ENCODE measurements around the gene CSTF3. TPM values are rescaled to one million over a fixed set of nuclear protein-coding genes. Genes with fewer than 3 reads are reported as not detected.

The CSTF3 gene
- total RNA-seq, 4 donors from 2014 or later = 11.2 to 23.3 (median 18.2) TPM

GRCh38 chr11:33194455-33194854 is 33.2 kb upstream of the CSTF3 start:
- intact Hi-C loops (cut with DNase I) = no loop called here
- no peaks in the 10 kb centered on the region for H3K27me3 ChIP-seq

GRCh38 chr11:33191467-33191866 is 30.2 kb upstream of the CSTF3 start:
- no peak for DNase-seq
- intact Hi-C loops (cut with DNase I) = no loop called here
- no peaks in the 10 kb centered on the region for H3K9me3 ChIP-seq
- H3K4me1 ChIP-seq = no peaks in the 10 kb centered on the region
- no peaks in the 10 kb centered on the region for H3K27me3 ChIP-seq
- no peaks in the 10 kb centered on the region for H3K36me3 ChIP-seq
- H3K27ac ChIP-seq = no peak overlapping the region
- TF ChIP-seq CTCF (IDR thresholded peaks at IDR 0.05) = no peak
- TF ChIP-seq POLR2A (IDR thresholded peaks at IDR 0.05) = no peak
- no peak overlapping the region for H3K4me3 ChIP-seq

More at GRCh38 chr11:33194455-33194854, 33.2 kb upstream of the CSTF3 start:
- no peaks in the 10 kb centered on the region for H3K4me1 ChIP-seq
- H3K9me3 ChIP-seq = no peaks in the 10 kb centered on the region
- no peak for DNase-seq
- WGBS, 2 donors = 84% methylated on average over 4 of the region's 4 CpGs
- no peak overlapping the region for H3K27ac ChIP-seq
- no peaks in the 10 kb centered on the region for H3K36me3 ChIP-seq
- TF ChIP-seq CTCF (IDR thresholded peaks at IDR 0.05) (no peak), POLR2A (IDR thresholded peaks at IDR 0.05) (no peak)
- H3K4me3 ChIP-seq = no peak overlapping the region

GRCh38 chr11:33187998-33188722 is 26.9 kb upstream of the CSTF3 start:
- Histone ChIP-seq H3K9me3 (no peaks in the 10 kb centered on the region), H3K27me3 (no peaks in the 10 kb centered on the region), H3K4me1 (no peaks in the 10 kb centered on the region), H3K4me3 (no peak overlapping the region), H3K27ac (no peak overlapping the region), H3K36me3 (no peaks in the 10 kb centered on the region)
- DNase-seq = no peak
- TF ChIP-seq CTCF (IDR thresholded peaks at IDR 0.05) (no peak), POLR2A (IDR thresholded peaks at IDR 0.05) (no peak)
- intact Hi-C loops (cut with DNase I) = no loop called here
- 43 to 59% methylated on average over 8 of the region's 8 CpGs for WGBS, 2 donors

GRCh38 chr11:33185756-33186155 is 24.5 kb upstream of the CSTF3 start:
- TF ChIP-seq CTCF (IDR thresholded peaks at IDR 0.05) (no peak), POLR2A (IDR thresholded peaks at IDR 0.05) (no peak)
- Histone ChIP-seq H3K36me3 (no peaks in the 10 kb centered on the region), H3K4me1 (no peaks in the 10 kb centered on the region), H3K9me3 (no peaks in the 10 kb centered on the region), H3K4me3 (no peak overlapping the region), H3K27me3 (no peaks in the 10 kb centered on the region), H3K27ac (no peak overlapping the region)
- DNase-seq = no peak
- 40 to 53% methylated on average over 1 of the region's 1 CpG for WGBS, 2 donors
- intact Hi-C loops (cut with DNase I) = no loop called here

GRCh38 chr11:33182246-33182878 is 21.1 kb upstream of the CSTF3 start:
- Histone ChIP-seq H3K27ac (no peak overlapping the region), H3K9me3 (no peaks in the 10 kb centered on the region), H3K36me3 (no peaks in the 10 kb centered on the region), H3K4me3 (no peak overlapping the region), H3K4me1 (no peaks in the 10 kb centered on the region), H3K27me3 (no peaks in the 10 kb centered on the region)
- WGBS, 2 donors = 41 to 47% methylated on average over 3 of the region's 3 CpGs
- intact Hi-C loops (cut with DNase I) = no loop called here
- DNase-seq = no peak
- no peak for TF ChIP-seq POLR2A (IDR thresholded peaks at IDR 0.05)
- TF ChIP-seq CTCF (IDR thresholded peaks at IDR 0.05) = no peak
